ENCODE data around the gene PLEKHN1. TPM values are rescaled to one million over a fixed set of nuclear protein-coding genes. Genes with fewer than 3 reads are reported as not detected.
A peak's percentile ranks its signal among the peaks of the same experiment; 100 is the strongest.

PLEKHN1 gene
- total and polyA plus RNA-seq, 2 of the 4 experiments (the other 2 are of a cell fraction): 0.54 to 2.1 TPM

DNA sequence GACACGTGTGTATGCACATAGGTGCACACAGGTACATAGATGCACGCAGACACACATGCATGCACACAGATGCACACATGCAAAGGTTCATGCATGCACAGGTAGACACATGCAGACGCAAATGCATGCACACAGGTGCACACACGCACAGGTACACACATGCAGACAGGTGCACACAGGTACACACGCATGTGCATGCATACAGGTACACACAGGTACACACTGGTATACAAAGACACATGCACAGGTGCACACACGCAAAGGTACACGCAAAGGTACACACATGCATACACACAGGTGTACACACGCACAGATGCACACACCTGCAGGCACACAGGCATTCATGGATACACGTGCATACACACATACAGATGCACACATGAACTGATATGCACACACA, 16.0 kb upstream of the PLEKHN1 start:
- ChIA-PET CTCF (no interaction called here), POLR2A (ENCODE audit: unreplicated experiment) (no interaction called here)
- peaks cover 85% of the 10 kb centered on the region for H3K36me3 ChIP-seq (ENCODE audit: control insufficient read depth, insufficient read depth, low read length)
- no peaks in the 10 kb centered on the region for H3K27me3 ChIP-seq (ENCODE audit: control insufficient read depth, insufficient read depth, low read length)
- no peak overlapping the region for H2BK5ac ChIP-seq (ENCODE audit: low read depth, low read length, poor library complexity, severe bottlenecking)
- no peak overlapping the region for H2AFZ ChIP-seq (replicated peaks; ENCODE audit: low read length, poor library complexity)
- WGBS, 2 experiments (ENCODE audit: extremely low coverage in 2 of 2, insufficient read length in 1 of 2): 94% methylated on average over 7 of the region's 9 CpGs; no CpG with 5 or more reads in 1 of the 2 experiments
- H4K20me1 ChIP-seq (ENCODE audit: insufficient read depth, low read length): peaks cover 18% of the 10 kb centered on the region
- H3K4me3 ChIP-seq (ENCODE audit: insufficient read depth, low read depth, low read length): no peak overlapping the region
- intact Hi-C loops (cut with micrococcal nuclease) (no loop called here), in situ Hi-C loops (cut with MboI; ENCODE audit: low sequenced_read_pairs) (no loop called here), dilution Hi-C loops (cut with HindIII; ENCODE audit: low sequenced_read_pairs, unreplicated experiment) (no loop called here)
- H3K4me1 ChIP-seq (ENCODE audit: control insufficient read depth, insufficient read depth, low read length): peaks cover 5% of the 10 kb centered on the region; the same call in 1 of the 2 replicates
- no peak overlapping the region for H3K4ac ChIP-seq (ENCODE audit: low read depth, low read length)
- H3K14ac ChIP-seq (replicated peaks; ENCODE audit: low read depth, low read length): no peak overlapping the region
- peaks cover 9 to 19% of the 10 kb centered on the region in 2 experiments for H3K79me1 ChIP-seq (ENCODE audit: low read depth in 1 of 2, low read length in 2 of 2)
- no peak for ATAC-seq (ENCODE audit: low read depth)
- H4K5ac ChIP-seq (ENCODE audit: low read depth, low read length): no peak overlapping the region
- BruUV-seq (replicated peaks): no TSS peak
- no peaks in the 10 kb centered on the region for H3K9me3 ChIP-seq (ENCODE audit: control insufficient read depth, insufficient read depth, low read length)
- H2BK15ac ChIP-seq (ENCODE audit: low read depth, low read length): no peak overlapping the region
- peaks cover 7% of the 10 kb centered on the region for H3K9me1 ChIP-seq (ENCODE audit: insufficient read depth, low read length)
- no peak overlapping the region for H4K91ac ChIP-seq (ENCODE audit: insufficient read depth, low read depth, low read length)
- no peak overlapping the region for H3K9ac ChIP-seq (ENCODE audit: low read depth, low read length)
- no peak overlapping the region for H3K18ac ChIP-seq (ENCODE audit: low read depth, low read length)
- H3K23ac ChIP-seq (ENCODE audit: low read depth, low read length): no peak overlapping the region
- no peak overlapping the region for H2BK120ac ChIP-seq (ENCODE audit: low read depth, low read length)
- no peak overlapping the region for H3K4me2 ChIP-seq (ENCODE audit: low read depth, low read length)
- peak overlapping the region; percentile 55 for H2AK9ac ChIP-seq (replicated peaks; ENCODE audit: low read depth, low read length, poor library complexity)
- H4K8ac ChIP-seq (ENCODE audit: low read depth in 2 of 2, low read length in 2 of 2): no peak overlapping the region
- TF ChIP-seq SMC3 (IDR thresholded peaks at IDR 0.05; ENCODE audit: low read depth, low read length): no peak
- TF ChIP-seq RAD21 (IDR thresholded peaks at IDR 0.05; ENCODE audit: low read length): no peak
- no peak for TF ChIP-seq CEBPB (IDR thresholded peaks at IDR 0.05; ENCODE audit: low read depth, low read length)
- no peak for TF ChIP-seq NFE2L2 (IDR thresholded peaks at IDR 0.05; ENCODE audit: low read depth, low read length)
- TF ChIP-seq FOS (IDR thresholded peaks at IDR 0.05; ENCODE audit: low read depth, low read length): no peak
- TF ChIP-seq MXI1 (IDR thresholded peaks at IDR 0.05; ENCODE audit: borderline replicate concordance, low read depth, low read length): no peak
- no peak for TF ChIP-seq BHLHE40 (IDR thresholded peaks at IDR 0.05; ENCODE audit: low read depth, low read length)
- H2BK20ac ChIP-seq (ENCODE audit: low read depth, low read length): peak overlapping the region; percentile 3; the same call in 1 of the 2 replicates
- no peak for DNase-seq
- no peak overlapping the region for H3K56ac ChIP-seq (ENCODE audit: extremely low read depth, insufficient read depth, low read length)
- no peak overlapping the region for H3K27ac ChIP-seq (ENCODE audit: insufficient read depth, low read length)
- no peak overlapping the region for H2AK5ac ChIP-seq (ENCODE audit: low read depth, low read length)
